22Rv1 (cell line): Measurements from ENCODE around the gene NOL4L.

Source experiments
- ZFX ChIP-seq: fragments of 450-650 bp; IDR thresholded peaks from 2 replicates; pipeline ENCODE4 v1.6.1; 2017; ENCODE audit warnings: antibody characterized with exemption, borderline replicate concordance
- TF ChIP-seq, protein P1 (sequence below): fragments of 450-650 bp; IDR thresholded peaks from 2 replicates; pipeline ENCODE4 v1.5.1; 2017; ENCODE audit warnings: mild to moderate bottlenecking

DNA sequence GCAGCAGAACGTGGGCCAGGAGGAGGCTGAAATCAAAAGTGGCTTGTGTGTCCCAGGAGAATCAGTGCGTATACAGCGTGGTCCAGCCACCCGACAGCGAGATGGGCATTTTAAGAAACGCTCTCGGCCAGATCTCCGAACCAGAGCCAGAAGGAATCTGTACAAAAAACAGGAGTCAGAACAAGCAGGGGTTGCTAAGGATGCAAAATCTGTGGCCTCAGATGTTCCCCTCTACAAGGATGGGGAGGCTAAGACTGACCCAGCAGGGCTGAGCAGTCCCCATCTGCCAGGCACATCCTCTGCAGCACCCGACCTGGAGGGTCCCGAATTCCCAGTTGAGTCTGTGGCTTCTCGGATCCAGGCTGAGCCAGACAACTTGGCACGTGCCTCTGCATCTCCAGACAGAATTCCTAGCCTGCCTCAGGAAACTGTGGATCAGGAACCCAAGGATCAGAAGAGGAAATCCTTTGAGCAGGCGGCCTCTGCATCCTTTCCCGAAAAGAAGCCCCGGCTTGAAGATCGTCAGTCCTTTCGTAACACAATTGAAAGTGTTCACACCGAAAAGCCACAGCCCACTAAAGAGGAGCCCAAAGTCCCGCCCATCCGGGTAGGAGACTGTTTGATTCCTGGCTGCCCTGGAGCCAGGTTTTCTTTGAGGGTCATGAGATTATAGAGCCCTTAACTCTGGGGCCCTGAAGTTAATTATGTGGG lies 151.7 kb downstream of the NOL4L start:
- TF ChIP-seq, protein P1, sequence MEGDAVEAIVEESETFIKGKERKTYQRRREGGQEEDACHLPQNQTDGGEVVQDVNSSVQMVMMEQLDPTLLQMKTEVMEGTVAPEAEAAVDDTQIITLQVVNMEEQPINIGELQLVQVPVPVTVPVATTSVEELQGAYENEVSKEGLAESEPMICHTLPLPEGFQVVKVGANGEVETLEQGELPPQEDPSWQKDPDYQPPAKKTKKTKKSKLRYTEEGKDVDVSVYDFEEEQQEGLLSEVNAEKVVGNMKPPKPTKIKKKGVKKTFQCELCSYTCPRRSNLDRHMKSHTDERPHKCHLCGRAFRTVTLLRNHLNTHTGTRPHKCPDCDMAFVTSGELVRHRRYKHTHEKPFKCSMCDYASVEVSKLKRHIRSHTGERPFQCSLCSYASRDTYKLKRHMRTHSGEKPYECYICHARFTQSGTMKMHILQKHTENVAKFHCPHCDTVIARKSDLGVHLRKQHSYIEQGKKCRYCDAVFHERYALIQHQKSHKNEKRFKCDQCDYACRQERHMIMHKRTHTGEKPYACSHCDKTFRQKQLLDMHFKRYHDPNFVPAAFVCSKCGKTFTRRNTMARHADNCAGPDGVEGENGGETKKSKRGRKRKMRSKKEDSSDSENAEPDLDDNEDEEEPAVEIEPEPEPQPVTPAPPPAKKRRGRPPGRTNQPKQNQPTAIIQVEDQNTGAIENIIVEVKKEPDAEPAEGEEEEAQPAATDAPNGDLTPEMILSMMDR = no peak
- no peak for TF ChIP-seq ZFX
